Trophoblast cell (in vitro differentiated cells and primary cell): Measurements from ENCODE around the gene ADCY2.

Source experiments
- DNase-seq, 2 donors: peaks; one replicate each; pipeline ENCODE4 v3.0.0-alpha.2; 2016
- H2AFZ ChIP-seq: 2 replicates; pipeline ENCODE4 v1.6.1; 2013; ENCODE audit warnings: low read length, moderate library complexity, mild to moderate bottlenecking; ENCODE audit not compliant: insufficient read depth, poor library complexity
- H2AK5ac ChIP-seq: 2 replicates; pipeline ENCODE4 v1.6.1; 2013; ENCODE audit warnings: mild to moderate bottlenecking, low read length
- H2BK120ac ChIP-seq: 2 replicates; pipeline ENCODE4 v1.6.1; 2013; ENCODE audit warnings: low read length, mild to moderate bottlenecking, moderate library complexity; ENCODE audit not compliant: insufficient read depth, poor library complexity
- H2BK12ac ChIP-seq: 2 replicates; pipeline ENCODE4 v1.6.1; 2013; ENCODE audit warnings: mild to moderate bottlenecking, low read length, moderate library complexity
- H2BK5ac ChIP-seq: 2 replicates; pipeline ENCODE4 v1.6.1; 2013; ENCODE audit warnings: low read length, low read depth, moderate library complexity, mild to moderate bottlenecking; ENCODE audit not compliant: poor library complexity
- H3K14ac ChIP-seq: 2 replicates; pipeline ENCODE4 v1.6.1; 2013; ENCODE audit warnings: mild to moderate bottlenecking, low read length
- H3K18ac ChIP-seq: 2 replicates; pipeline ENCODE4 v1.6.1; 2013; ENCODE audit warnings: mild to moderate bottlenecking, low read length
- H3K23ac ChIP-seq: 2 replicates; pipeline ENCODE4 v1.6.1; 2013; ENCODE audit warnings: low read length
- H3K27ac ChIP-seq: 2 replicates; pipeline ENCODE4 v1.5.1; 2013; ENCODE audit warnings: low read depth, mild to moderate bottlenecking, inconsistent platforms, low read length, moderate library complexity
- H3K27me3 ChIP-seq: 2 replicates; pipeline ENCODE4 v1.6.1; 2013; ENCODE audit warnings: inconsistent platforms, mild to moderate bottlenecking, low read length, moderate library complexity; ENCODE audit not compliant: insufficient read depth
- H3K36me3 ChIP-seq, 2 experiments: 1 replicate in 1 of 2; 2 replicates in 1 of 2; pipeline ENCODE4 v1.6.1; 2013; ENCODE audit warnings: low read length in 2 of 2, mild to moderate bottlenecking in 2 of 2, moderate library complexity in 1 of 2; ENCODE audit not compliant: insufficient read depth in 2 of 2, control insufficient read depth in 1 of 2
- H3K4ac ChIP-seq: 2 replicates; pipeline ENCODE4 v1.6.1; 2013; ENCODE audit warnings: low read depth, mild to moderate bottlenecking, low read length, moderate library complexity
- H3K4me1 ChIP-seq, 2 experiments: 1 replicate in 1 of 2; 2 replicates in 1 of 2; pipeline ENCODE4 v1.6.1; 2013; ENCODE audit warnings: low read length in 2 of 2, mild to moderate bottlenecking in 2 of 2, moderate library complexity in 1 of 2; ENCODE audit not compliant: insufficient read depth in 2 of 2, control insufficient read depth in 1 of 2
- H3K4me2 ChIP-seq: 2 replicates; pipeline ENCODE4 v1.6.1; 2013; ENCODE audit warnings: inconsistent platforms, mild to moderate bottlenecking, low read length, moderate library complexity
- H3K4me3 ChIP-seq: 2 replicates; pipeline ENCODE4 v1.5.1; 2013; ENCODE audit warnings: mild to moderate bottlenecking, low read depth, low read length, inconsistent platforms
- H3K79me1 ChIP-seq: one replicate; pipeline ENCODE4 v1.6.1; 2013; ENCODE audit warnings: low read length
- H3K79me2 ChIP-seq: 2 replicates; pipeline ENCODE4 v1.6.1; 2013; ENCODE audit warnings: low read length, mild to moderate bottlenecking; ENCODE audit not compliant: control insufficient read depth, insufficient read depth, poor library complexity
- H3K9ac ChIP-seq: 2 replicates; pipeline ENCODE4 v1.6.1; 2013; ENCODE audit warnings: mild to moderate bottlenecking, low read length
- H3K9me3 ChIP-seq: 2 replicates; pipeline ENCODE4 v1.6.1; 2013; ENCODE audit warnings: low read depth, mild to moderate bottlenecking, control low read depth, inconsistent platforms, low read length; ENCODE audit not compliant: insufficient read depth
- H4K12ac ChIP-seq: 2 replicates; pipeline ENCODE4 v1.6.1; 2013; ENCODE audit warnings: low read depth, mild to moderate bottlenecking, low read length, moderate library complexity
- H4K8ac ChIP-seq: 2 replicates; pipeline ENCODE4 v1.6.1; 2013; ENCODE audit warnings: low read depth, mild to moderate bottlenecking, low read length, moderate library complexity
- H4K91ac ChIP-seq: one replicate; pipeline ENCODE4 v1.6.1; 2013; ENCODE audit warnings: low read depth, mild to moderate bottlenecking, low read length, moderate library complexity
- WGBS: extraction: QIAGEN DNeasy Blood & Tissue Kit; methylation state at CpG from one replicate; pipeline ENCODE4 v1.1.7; 2013; ENCODE audit warnings: missing lambda C conversion rate; ENCODE audit not compliant: insufficient read length, insufficient coverage; ENCODE audit errors: extremely low coverage; 5-methylcytosine and 5-hydroxymethylcytosine counted together

The ADCY2 gene

GRCh38 chr5:7874639-7875038 is 478.7 kb downstream of the ADCY2 start:
- Histone ChIP-seq H3K14ac (no peak overlapping the region), H3K79me1 (no peaks in the 10 kb centered on the region), H3K27me3 (no peaks in the 10 kb centered on the region), H3K23ac (no peak overlapping the region), H4K12ac (no peak overlapping the region), H3K36me3 (peaks cover 7 to 18% of the 10 kb centered on the region in 2 experiments), H3K9ac (no peak overlapping the region), H3K79me2 (peaks cover 2% of the 10 kb centered on the region), H3K4ac (no peak overlapping the region), H4K8ac (no peak overlapping the region), H4K91ac (no peak overlapping the region), H3K9me3 (no peaks in the 10 kb centered on the region), H3K4me2 (no peak overlapping the region), H2BK5ac (no peak overlapping the region), H3K27ac (no peak overlapping the region), H3K4me1 (no peaks in the 10 kb centered on the region), H2AFZ (no peak overlapping the region), H2BK12ac (no peak overlapping the region), H2BK120ac (no peak overlapping the region), H2AK5ac (no peak overlapping the region), H3K18ac (no peak overlapping the region), H3K4me3 (no peak overlapping the region)
- no CpG with 5 or more reads among the region's 2 CpGs for WGBS
- no peak for DNase-seq

- Histone ChIP-seq H3K4me1 (no peaks in the 10 kb centered on the region), H2AFZ (no peak overlapping the region), H3K36me3 (peaks cover 10 to 23% of the 10 kb centered on the region in 2 experiments), H3K4me3 (no peak overlapping the region), H3K9ac (no peak overlapping the region), H2AK5ac (no peak overlapping the region), H3K14ac (no peak overlapping the region), H2BK12ac (no peak overlapping the region), H3K27ac (no peak overlapping the region), H3K4me2 (no peak overlapping the region), H3K79me2 (peaks cover 2% of the 10 kb centered on the region), H4K8ac (no peak overlapping the region), H4K12ac (no peak overlapping the region), H3K23ac (no peak overlapping the region), H2BK120ac (no peak overlapping the region), H3K4ac (no peak overlapping the region), H3K79me1 (no peaks in the 10 kb centered on the region), H3K9me3 (no peaks in the 10 kb centered on the region), H3K18ac (no peak overlapping the region), H2BK5ac (no peak overlapping the region), H4K91ac (no peak overlapping the region), H3K27me3 (no peaks in the 10 kb centered on the region)
- no peak for DNase-seq
- WGBS = no CpG with 5 or more reads among the region's 4 CpGs
Measured at GRCh38 chr5:7875151-7875550, 479.2 kb downstream of the ADCY2 start.

GRCh38 chr5:7876867-7877266 is 480.9 kb downstream of the ADCY2 start:
- Histone ChIP-seq H3K9me3 (no peaks in the 10 kb centered on the region), H4K91ac (no peak overlapping the region), H3K27ac (no peak overlapping the region), H4K8ac (no peak overlapping the region), H3K9ac (no peak overlapping the region), H2BK12ac (no peak overlapping the region), H3K4me1 (no peaks in the 10 kb centered on the region), H2AFZ (no peak overlapping the region), H2AK5ac (no peak overlapping the region), H3K18ac (no peak overlapping the region), H3K79me1 (no peaks in the 10 kb centered on the region), H3K4ac (no peak overlapping the region), H3K27me3 (no peaks in the 10 kb centered on the region), H2BK120ac (no peak overlapping the region), H3K14ac (no peak overlapping the region), H2BK5ac (no peak overlapping the region), H3K79me2 (peaks cover 2% of the 10 kb centered on the region), H3K4me2 (no peak overlapping the region), H3K4me3 (no peak overlapping the region), H3K36me3 (peaks cover 15 to 32% of the 10 kb centered on the region in 2 experiments), H4K12ac (no peak overlapping the region), H3K23ac (no peak overlapping the region)
- WGBS = no CpG with 5 or more reads among the region's 3 CpGs
- no peak for DNase-seq

GRCh38 chr5:7877851-7878250 is 481.9 kb downstream of the ADCY2 start:
- H3K27ac ChIP-seq = no peak overlapping the region
- H3K36me3 ChIP-seq = peaks cover 16 to 37% of the 10 kb centered on the region in 2 experiments
- no peak overlapping the region for H3K9ac ChIP-seq
- no peak overlapping the region for H2BK120ac ChIP-seq
- WGBS = no CpG with 5 or more reads among the region's 9 CpGs
- no peak overlapping the region for H2BK5ac ChIP-seq
- no peak overlapping the region for H3K23ac ChIP-seq
- H3K14ac ChIP-seq = no peak overlapping the region
- H3K79me2 ChIP-seq = peaks cover 1% of the 10 kb centered on the region
- no peak overlapping the region for H3K4me2 ChIP-seq
- H3K18ac ChIP-seq = no peak overlapping the region
- H3K4me3 ChIP-seq = no peak overlapping the region
- no peak overlapping the region for H2BK12ac ChIP-seq
- H3K79me1 ChIP-seq = no peaks in the 10 kb centered on the region
- H4K8ac ChIP-seq = no peak overlapping the region
- DNase-seq = no peak
- no peak overlapping the region for H2AFZ ChIP-seq
- no peak overlapping the region for H4K91ac ChIP-seq
- no peaks in the 10 kb centered on the region for H3K27me3 ChIP-seq
- H3K4me1 ChIP-seq = no peaks in the 10 kb centered on the region
- no peak overlapping the region for H3K4ac ChIP-seq
- no peaks in the 10 kb centered on the region for H3K9me3 ChIP-seq
- no peak overlapping the region for H2AK5ac ChIP-seq
- H4K12ac ChIP-seq = no peak overlapping the region
